Liver (tissue), 3 donors: Measurements from ENCODE around the gene NAV2.

Experiments used
- CTCF ChIP-seq: fragments of 150-350 bp; IDR thresholded peaks from 2 replicates; pipeline ENCODE4 v1.5.1; 2017; ENCODE audit warnings: improper control_type of control experiment, low read depth, low read length; ENCODE audit not compliant: missing input control
- GABPA ChIP-seq, 2 donors: IDR thresholded peaks in 1 of 2; conservative IDR thresholded peaks in 1 of 2; 2 replicates each; pipeline ENCODE4 v1.6.1; 2016; ENCODE audit warnings: antibody characterized with exemption in 2 of 2, mild to moderate bottlenecking in 1 of 2, moderate library complexity in 1 of 2
- REST ChIP-seq: IDR thresholded peaks from 2 replicates; pipeline ENCODE4 v1.6.1; 2016; ENCODE audit warnings: antibody characterized with exemption, mild to moderate bottlenecking
- RXRA ChIP-seq, 2 donors: IDR thresholded peaks; 2 replicates each; pipeline ENCODE4 v1.6.1; 2017 to 2018; ENCODE audit warnings: antibody characterized with exemption in 2 of 2, mild to moderate bottlenecking in 1 of 2
- SP1 ChIP-seq: IDR thresholded peaks from 2 replicates; pipeline ENCODE4 v1.6.1; 2018; ENCODE audit warnings: antibody characterized with exemption, mild to moderate bottlenecking
- TAF1 ChIP-seq: conservative IDR thresholded peaks from 2 replicates; pipeline ENCODE4 v1.6.1; 2016; ENCODE audit warnings: antibody characterized with exemption, mild to moderate bottlenecking
- YY1 ChIP-seq: IDR thresholded peaks from 2 replicates; pipeline ENCODE4 v1.6.1; 2016; ENCODE audit warnings: antibody characterized with exemption, mild to moderate bottlenecking
- donor health status: healthy.
- donor health status: healthy.

GRCh38 chr11:20161230-20161918 lies 448.7 kb downstream of the NAV2 start:
- TF ChIP-seq CTCF: no peak
- TF ChIP-seq RXRA (IDR thresholded peaks at IDR 0.05): no peak
- no peak for TF ChIP-seq TAF1
- no peak for TF ChIP-seq YY1
- no peak for TF ChIP-seq REST
- TF ChIP-seq SP1: no peak
- no peak for TF ChIP-seq GABPA (IDR thresholded peaks at IDR 0.05 in 1 of 2, conservative IDR thresholded peaks at IDR 0.05 in 1 of 2)
